Stimulated activated naive CD8-positive, alpha-beta T cell treated with anti-CD3 and anti-CD28 coated beads, Interleukin-15, amount 100 ng/mL, for 72 hours (primary cell): Measurements from ENCODE around the gene BRD7.

Experiments used
- ATAC-seq: fragments of 150-1000 bp; cut with Tn5 transposase; 2 replicates; pipeline ENCODE4 v1.10.0; 2021; ENCODE audit warnings: mild to moderate bottlenecking, moderate library complexity
- DNase-seq, 2 donors: peaks; one replicate each; pipeline ENCODE4 v3.0.0; 2021 to 2022
- H3K27ac Mint-ChIP-seq, 2 donors: one replicate each; pipeline ENCODE4 v1.8.0; 2022; ENCODE audit warnings: mild to moderate bottlenecking in 2 of 2, mixed read lengths in 2 of 2, moderate library complexity in 2 of 2
- H3K27me3 Mint-ChIP-seq: one replicate; pipeline ENCODE4 v1.8.0; 2022; ENCODE audit warnings: mixed read lengths
- H3K4me1 Mint-ChIP-seq: one replicate; pipeline ENCODE4 v1.8.0; 2022; ENCODE audit warnings: mild to moderate bottlenecking, mixed read lengths
- H3K4me3 Mint-ChIP-seq, 2 donors: one replicate each; pipeline ENCODE4 v1.8.0; 2022; ENCODE audit warnings: mild to moderate bottlenecking in 2 of 2, mixed read lengths in 2 of 2, moderate library complexity in 1 of 2
- H3K9me3 Mint-ChIP-seq, 2 donors: one replicate each; pipeline ENCODE4 v1.8.0; 2022; ENCODE audit warnings: mixed read lengths in 2 of 2

Gene BRD7

GRCh38 chr16:50395763-50396710 is 27.2 kb upstream of the BRD7 start:
- H3K4me1 Mint-ChIP-seq, result peaks cover 10% of the 10 kb centered on the region
- H3K27me3 Mint-ChIP-seq, result no peaks in the 10 kb centered on the region
- ATAC-seq (no peak), DNase-seq (no peak)
- no peaks in the 10 kb centered on the region for H3K9me3 Mint-ChIP-seq
- peak overlapping the region in 1 of 2 donors; percentile 22 for H3K4me3 Mint-ChIP-seq
- peak overlapping the region in 1 of 2 donors; percentile 59 for H3K27ac Mint-ChIP-seq

DNA sequence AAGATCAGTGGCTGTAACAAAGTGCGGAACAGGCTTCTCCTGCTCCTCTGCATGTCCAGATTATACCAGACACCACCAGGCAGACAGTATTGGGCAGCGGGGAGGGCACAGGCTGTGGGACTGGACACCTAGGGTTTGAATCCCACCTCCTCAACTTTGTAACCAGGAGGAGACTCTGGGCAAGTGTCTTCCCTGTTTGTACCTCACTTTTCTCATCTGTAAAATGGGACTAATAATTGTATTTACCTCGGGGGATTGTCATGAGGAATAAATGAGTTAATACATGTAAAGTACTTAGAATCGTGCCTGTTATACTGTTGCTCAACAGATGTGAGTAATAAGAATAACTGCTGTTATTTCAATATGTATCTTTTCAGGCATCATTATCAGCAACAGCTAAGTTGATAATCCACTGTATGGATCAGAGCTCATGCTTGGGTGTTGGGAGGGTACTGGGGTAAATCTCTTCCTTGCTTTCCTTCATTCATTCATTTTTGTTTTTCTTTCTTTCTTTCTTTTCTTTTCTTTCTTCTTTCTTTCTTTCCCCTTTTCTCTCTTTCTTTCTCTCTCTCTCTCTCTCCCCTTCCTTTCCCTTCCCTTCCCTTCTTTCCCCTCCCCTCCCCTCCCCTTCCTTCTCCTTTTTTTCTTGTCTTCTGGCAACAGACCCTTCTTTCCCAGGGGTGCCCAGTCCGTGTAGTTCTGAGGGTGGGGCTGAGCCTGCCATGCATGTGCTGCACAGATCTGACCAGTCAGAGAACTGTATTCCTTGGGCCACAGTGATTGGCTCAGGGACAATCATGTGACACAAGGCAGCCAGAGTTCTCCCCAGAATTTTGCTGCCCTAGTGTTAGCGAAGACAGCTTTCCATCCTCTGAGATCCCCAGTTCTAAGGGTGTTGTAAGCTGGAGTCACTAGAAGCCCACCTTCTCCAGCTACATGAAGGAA is 25.3 kb upstream of the BRD7 start:
- Mint-ChIP-seq H3K27me3 (no peaks in the 10 kb centered on the region), H3K4me1 (peaks cover 10% of the 10 kb centered on the region), H3K9me3 (no peaks in the 10 kb centered on the region), H3K4me3 (no peak overlapping the region), H3K27ac (peak overlapping the region in 1 of 2 donors; percentile 35)
- DNase-seq, result no peak
- no peak for ATAC-seq

DNA sequence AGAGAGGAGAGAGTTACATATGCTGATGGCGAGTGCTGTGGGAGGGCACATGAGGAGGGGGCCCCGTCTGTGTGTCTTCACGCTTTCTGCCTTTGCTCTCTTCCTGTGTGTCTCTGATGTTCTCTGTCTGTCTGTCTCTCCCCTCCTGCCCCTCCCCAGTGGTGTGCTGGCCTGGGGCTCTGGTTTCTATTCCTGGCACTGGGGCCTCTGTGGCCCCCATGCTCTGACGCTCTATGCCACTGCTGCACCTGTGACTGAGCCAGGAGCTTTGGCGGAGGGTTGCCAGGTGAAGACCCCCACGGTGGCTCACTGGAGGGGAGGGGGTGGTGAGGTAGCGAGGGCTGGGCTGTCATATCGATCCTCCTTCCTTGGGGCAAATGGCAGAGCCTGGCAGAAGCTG is 24.6 kb upstream of the BRD7 start:
- peaks cover 10% of the 10 kb centered on the region for H3K4me1 Mint-ChIP-seq
- H3K9me3 Mint-ChIP-seq, result no peaks in the 10 kb centered on the region
- no peak for DNase-seq
- peak overlapping the region in 1 of 2 donors; percentile 35 for H3K27ac Mint-ChIP-seq
- no peak for ATAC-seq
- H3K27me3 Mint-ChIP-seq, result no peaks in the 10 kb centered on the region
- no peak overlapping the region for H3K4me3 Mint-ChIP-seq

DNA sequence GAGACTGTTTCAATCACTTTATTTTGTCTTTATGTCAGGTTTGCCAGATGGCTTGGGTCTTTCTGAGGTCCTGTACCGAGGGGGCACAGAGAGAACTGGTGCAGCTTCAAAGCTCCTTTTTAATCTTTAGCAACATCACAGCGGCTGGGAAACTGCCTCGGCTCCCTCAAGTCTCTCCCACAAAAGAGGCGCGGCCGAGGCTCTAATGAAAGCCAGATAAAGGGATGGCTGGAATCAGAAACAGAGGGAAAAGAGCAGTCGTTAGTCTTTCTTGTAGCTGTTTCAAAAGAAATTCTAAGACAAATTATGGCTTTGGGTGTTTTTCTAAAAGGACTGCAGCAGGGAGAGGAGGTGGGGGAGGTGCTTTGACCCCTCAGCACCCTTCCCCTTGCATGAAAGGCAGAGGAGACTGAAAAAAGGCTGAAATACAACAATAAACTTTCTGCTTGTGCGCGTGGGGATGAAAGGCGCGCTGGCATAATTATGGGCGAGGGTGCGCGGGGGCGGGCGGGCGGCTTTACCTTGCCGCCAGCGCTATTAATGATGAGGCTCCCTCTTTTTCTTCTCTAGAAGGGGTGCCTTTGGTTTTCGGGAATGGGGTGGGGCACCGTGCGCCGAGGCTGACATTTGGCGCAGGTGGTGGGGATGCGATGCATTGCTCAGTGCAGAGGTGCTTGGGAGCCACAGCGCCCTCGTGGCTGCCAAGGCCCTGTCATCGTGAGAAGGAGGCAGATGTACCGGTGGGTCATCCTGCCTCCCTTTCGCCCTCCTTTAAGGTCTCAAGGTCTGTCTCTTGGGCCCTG is 22.3 kb upstream of the BRD7 start:
- peak overlapping the region in 1 of 2 donors; percentile 37 for H3K27ac Mint-ChIP-seq
- no peaks in the 10 kb centered on the region for H3K27me3 Mint-ChIP-seq
- ATAC-seq (no peak), DNase-seq (no peak)
- H3K4me1 Mint-ChIP-seq, result peaks cover 5% of the 10 kb centered on the region
- no peak overlapping the region for H3K4me3 Mint-ChIP-seq
- no peaks in the 10 kb centered on the region for H3K9me3 Mint-ChIP-seq

DNA sequence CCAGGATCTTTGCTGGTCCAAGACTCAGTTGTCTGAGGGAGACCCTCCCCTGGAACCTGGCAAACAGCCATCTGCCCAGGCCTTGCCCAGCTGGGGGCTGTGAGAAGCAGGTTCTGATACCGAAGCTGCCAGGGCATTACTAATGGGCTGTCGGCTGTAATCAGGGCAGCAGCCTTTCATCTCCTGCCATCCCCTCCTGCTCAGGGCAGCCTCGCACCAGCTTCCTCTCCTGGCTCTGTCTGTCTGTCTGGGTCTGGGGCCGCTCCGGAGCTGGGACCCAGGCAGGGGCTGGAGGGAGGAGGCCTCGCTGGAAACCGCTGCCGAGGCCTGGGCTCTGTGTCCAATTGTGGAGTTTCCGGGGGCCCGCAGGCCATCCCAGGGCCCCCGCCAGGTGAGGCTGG is 21.6 kb upstream of the BRD7 start:
- H3K27ac Mint-ChIP-seq, result peak overlapping the region in 1 of 2 donors; percentile 37
- H3K4me3 Mint-ChIP-seq, result no peak overlapping the region
- no peaks in the 10 kb centered on the region for H3K4me1 Mint-ChIP-seq
- DNase-seq (no peak), ATAC-seq (no peak)
- H3K27me3 Mint-ChIP-seq, result no peaks in the 10 kb centered on the region
- no peaks in the 10 kb centered on the region for H3K9me3 Mint-ChIP-seq

- DNase-seq (no peak), ATAC-seq (no peak)
- H3K27ac Mint-ChIP-seq, result peak overlapping the region in 1 of 2 donors; percentile 63
- H3K4me3 Mint-ChIP-seq, result no peak overlapping the region
- no peaks in the 10 kb centered on the region for H3K4me1 Mint-ChIP-seq
- H3K9me3 Mint-ChIP-seq, result no peaks in the 10 kb centered on the region
- H3K27me3 Mint-ChIP-seq, result no peaks in the 10 kb centered on the region
Observed at GRCh38 chr16:50389900-50390299, 21.1 kb upstream of the BRD7 start.

DNA sequence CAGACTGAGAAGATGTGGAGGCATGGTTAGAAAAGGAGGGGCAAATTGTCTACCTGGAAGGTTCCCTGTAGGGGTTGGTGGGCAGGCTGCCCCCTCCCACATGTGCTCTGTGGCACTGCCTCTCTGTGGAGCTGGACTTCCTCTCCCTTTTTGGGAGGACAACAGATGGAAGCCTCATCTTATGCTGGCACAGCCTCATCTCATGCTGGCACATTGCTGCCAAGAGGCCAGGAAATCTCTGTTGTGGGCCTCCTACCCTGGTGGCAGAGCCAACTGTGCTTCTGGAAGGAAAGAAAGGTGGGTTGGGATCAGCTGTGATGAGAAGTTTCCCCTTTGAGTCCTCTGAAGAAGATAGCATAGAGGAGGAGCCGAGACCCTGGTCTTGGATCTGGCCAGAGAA is 19.7 kb upstream of the BRD7 start:
- H3K27me3 Mint-ChIP-seq, result no peaks in the 10 kb centered on the region
- DNase-seq (no peak), ATAC-seq (no peak)
- H3K4me1 Mint-ChIP-seq, result no peaks in the 10 kb centered on the region
- H3K27ac Mint-ChIP-seq, result peak overlapping the region in 1 of 2 donors; percentile 66
- H3K4me3 Mint-ChIP-seq, result no peak overlapping the region
- H3K9me3 Mint-ChIP-seq, result no peaks in the 10 kb centered on the region

DNA sequence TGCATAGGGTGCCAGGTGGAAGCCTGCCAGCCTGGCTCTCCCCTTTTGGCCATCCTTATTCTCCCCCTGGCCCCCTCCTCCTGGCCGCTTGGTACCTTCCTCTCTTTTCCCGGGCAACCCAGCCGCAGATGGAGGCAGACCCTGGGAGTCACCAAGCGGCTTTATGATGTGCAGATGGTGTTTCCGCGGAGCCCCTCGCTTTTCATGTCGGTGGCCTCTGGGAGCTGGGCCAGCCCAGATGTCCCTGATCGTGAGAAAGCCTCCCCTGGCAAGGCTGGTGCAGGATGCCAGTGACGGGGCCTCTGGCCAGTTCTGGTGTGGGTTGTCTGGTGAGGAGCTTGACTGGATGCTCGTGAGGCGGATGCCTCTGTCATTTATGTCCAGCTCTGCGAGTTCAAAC is 18.0 kb upstream of the BRD7 start:
- no peak for ATAC-seq
- no peak for DNase-seq
- Mint-ChIP-seq H3K4me1 (no peaks in the 10 kb centered on the region), H3K27me3 (no peaks in the 10 kb centered on the region), H3K4me3 (no peak overlapping the region), H3K9me3 (no peaks in the 10 kb centered on the region), H3K27ac (no peak overlapping the region)

DNA sequence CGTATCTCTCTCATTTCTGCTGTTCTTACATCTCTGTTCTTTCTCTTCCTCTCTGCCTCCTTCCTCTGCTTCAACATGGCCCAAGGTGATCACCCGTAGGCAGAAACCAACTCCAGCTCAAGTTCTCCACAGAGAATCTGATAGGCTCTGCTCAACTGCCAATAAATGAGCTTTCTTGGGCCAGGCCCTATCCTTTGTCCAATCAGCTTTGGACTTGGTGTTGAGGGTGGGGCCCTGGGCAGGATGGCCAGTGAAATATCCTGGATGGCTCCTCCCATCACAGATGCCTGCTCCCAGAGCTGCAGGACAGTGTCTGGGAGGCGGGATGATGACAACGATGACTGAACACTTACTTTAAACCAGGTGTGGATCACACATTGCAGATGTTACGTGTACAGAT is 17.4 kb upstream of the BRD7 start:
- no peaks in the 10 kb centered on the region for H3K9me3 Mint-ChIP-seq
- H3K4me1 Mint-ChIP-seq, result no peaks in the 10 kb centered on the region
- H3K27ac Mint-ChIP-seq, result no peak overlapping the region
- DNase-seq (no peak), ATAC-seq (no peak)
- H3K4me3 Mint-ChIP-seq, result no peak overlapping the region
- H3K27me3 Mint-ChIP-seq, result no peaks in the 10 kb centered on the region

- Mint-ChIP-seq H3K4me1 (no peaks in the 10 kb centered on the region), H3K9me3 (no peaks in the 10 kb centered on the region), H3K27ac (no peak overlapping the region), H3K27me3 (no peaks in the 10 kb centered on the region), H3K4me3 (no peak overlapping the region)
- no peak for DNase-seq
- no peak for ATAC-seq
Observed at GRCh38 chr16:50384500-50385135, 15.8 kb upstream of the BRD7 start.

DNA sequence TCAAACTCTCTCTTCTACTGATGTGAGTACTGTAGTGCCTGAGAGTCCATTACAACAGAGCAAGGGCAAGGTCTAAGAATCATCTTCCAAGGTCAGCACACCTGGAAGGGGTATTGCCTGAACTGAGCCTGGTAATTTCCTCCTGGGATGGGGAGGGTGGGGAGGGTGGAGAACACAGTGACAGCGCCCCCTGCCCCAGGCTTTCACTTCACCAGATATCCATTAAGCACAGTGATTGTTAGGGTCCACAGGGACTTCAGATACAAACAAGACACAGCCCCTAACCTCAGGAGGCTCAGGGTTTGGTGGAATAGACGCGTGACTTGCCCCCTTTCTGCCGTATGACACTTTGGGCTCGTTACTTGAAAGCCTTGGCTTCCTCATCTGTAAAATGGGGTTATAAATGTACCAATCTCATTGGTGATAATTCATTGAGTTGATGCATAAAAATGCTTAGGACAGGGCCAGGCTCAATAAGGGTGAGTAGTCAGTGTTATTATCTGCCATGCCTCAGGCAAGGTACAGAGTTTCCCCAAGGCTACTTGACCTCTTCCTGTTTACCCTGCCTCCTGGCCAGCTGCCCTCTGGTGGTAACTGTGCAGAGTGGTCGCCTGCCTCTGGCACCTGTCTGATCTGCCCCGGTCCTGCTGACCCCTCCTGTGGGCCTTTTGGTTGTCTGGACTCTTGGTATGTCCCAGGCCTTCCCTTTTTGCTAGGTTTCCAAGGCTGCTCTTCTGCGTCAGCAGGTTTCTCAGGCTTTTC is 13.1 kb upstream of the BRD7 start:
- Mint-ChIP-seq H3K4me3 (no peak overlapping the region), H3K4me1 (no peaks in the 10 kb centered on the region), H3K27ac (no peak overlapping the region), H3K9me3 (no peaks in the 10 kb centered on the region), H3K27me3 (no peaks in the 10 kb centered on the region)
- ATAC-seq (no peak), DNase-seq (no peak)

DNA sequence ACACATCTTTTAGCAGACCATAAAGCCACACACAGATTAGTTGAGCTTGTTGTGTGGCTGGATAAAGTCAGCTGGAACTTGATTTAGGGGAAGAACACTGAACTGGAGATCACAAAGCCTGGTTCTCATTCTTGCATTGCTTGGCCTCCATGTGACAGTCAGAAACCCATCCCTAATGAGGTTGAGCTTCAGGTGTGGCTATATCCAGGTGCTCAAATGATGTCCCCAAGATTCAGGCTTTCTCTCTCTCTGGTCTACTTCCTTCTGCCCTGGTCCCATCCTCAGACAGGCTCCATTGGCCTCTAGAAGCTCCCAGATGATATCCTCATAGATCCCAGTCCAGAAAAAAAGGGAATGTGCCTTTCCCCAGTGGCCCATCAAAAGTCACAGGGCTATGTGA is 9.6 kb upstream of the BRD7 start:
- no peak overlapping the region for H3K4me3 Mint-ChIP-seq
- no peaks in the 10 kb centered on the region for H3K9me3 Mint-ChIP-seq
- DNase-seq (no peak), ATAC-seq (no peak)
- no peak overlapping the region for H3K27ac Mint-ChIP-seq
- H3K27me3 Mint-ChIP-seq, result no peaks in the 10 kb centered on the region
- no peaks in the 10 kb centered on the region for H3K4me1 Mint-ChIP-seq

DNA sequence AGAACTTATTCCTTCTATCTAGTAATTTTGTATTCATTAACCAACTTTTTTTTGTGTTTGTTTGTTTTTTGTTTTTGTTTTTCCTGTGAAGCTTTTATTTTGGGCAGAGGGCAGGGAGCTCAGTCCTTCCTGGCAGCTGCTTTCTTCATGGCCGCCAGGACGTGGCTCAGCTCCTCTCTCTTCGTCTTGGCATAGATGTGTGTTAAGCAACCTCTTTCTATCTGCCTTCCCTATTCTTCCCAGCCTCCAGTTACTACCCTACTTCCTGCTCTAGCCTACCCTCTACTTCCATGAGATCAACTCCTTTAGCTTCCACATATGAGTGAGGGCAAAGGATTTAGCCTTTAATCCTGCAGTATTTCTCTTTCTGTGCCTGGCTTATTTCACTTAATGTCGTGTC is 8.2 kb upstream of the BRD7 start:
- DNase-seq (no peak), ATAC-seq (no peak)
- H3K9me3 Mint-ChIP-seq, result no peaks in the 10 kb centered on the region
- H3K27me3 Mint-ChIP-seq, result no peaks in the 10 kb centered on the region
- no peaks in the 10 kb centered on the region for H3K4me1 Mint-ChIP-seq
- no peak overlapping the region for H3K4me3 Mint-ChIP-seq
- no peak overlapping the region for H3K27ac Mint-ChIP-seq

DNA sequence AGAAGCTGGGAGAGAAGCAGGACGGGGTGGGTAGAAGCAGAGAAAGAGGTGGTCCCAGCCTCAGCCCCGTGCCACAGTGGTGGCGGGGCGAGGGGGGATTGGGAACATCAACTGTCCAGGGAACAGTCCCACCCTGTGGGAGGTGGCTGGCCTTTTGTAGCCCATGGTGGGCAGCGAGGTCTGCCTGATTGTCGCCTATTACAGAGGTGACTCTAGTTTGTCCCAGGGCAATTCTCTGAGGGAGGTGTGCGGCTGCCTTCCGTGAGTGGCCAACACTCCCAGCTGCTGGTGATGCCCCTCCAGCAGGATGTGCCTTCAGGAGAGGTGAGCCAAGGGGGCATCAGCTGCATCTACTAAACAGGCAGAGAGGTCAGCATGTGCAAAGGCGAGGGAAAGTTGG is 5.0 kb upstream of the BRD7 start:
- peaks cover 11% of the 10 kb centered on the region for H3K4me1 Mint-ChIP-seq
- no peak for DNase-seq
- no peak overlapping the region for H3K27ac Mint-ChIP-seq
- no peak overlapping the region for H3K4me3 Mint-ChIP-seq
- ATAC-seq, result no peak
- H3K9me3 Mint-ChIP-seq, result no peaks in the 10 kb centered on the region
- no peaks in the 10 kb centered on the region for H3K27me3 Mint-ChIP-seq
